NCI-H1092 (cell line): Measurements from ENCODE around the gene EREG.

Experiments used
- DNase-seq: peaks from one replicate; lab custom pipeline; 2025; lab: John Stamatoyannopoulos, UW

Gene EREG

GRCh38 chr4:74428276-74428675 is 63.3 kb downstream of the EREG start:
- DNase-seq = no peak

- no peak for DNase-seq
Observed at GRCh38 chr4:74431113-74431826, 66.3 kb downstream of the EREG start.

GRCh38 chr4:74433043-74433442 is 68.1 kb downstream of the EREG start:
- no peak for DNase-seq

GRCh38 chr4:74433541-74434172 is 68.7 kb downstream of the EREG start:
- DNase-seq = no peak

GRCh38 chr4:74435296-74435695 is 70.4 kb downstream of the EREG start:
- DNase-seq = no peak

GRCh38 chr4:74437866-74438265 is 72.9 kb downstream of the EREG start:
- DNase-seq = no peak
